NAMALWA (cell line): ENCODE data around the gene KRTAP11-1.

Experiments
- DNase-seq: peaks from one replicate; pipeline ENCODE4 v3.0.0-alpha.2; 2015; ENCODE audit warnings: low spot score

KRTAP11-1 gene, protein sequence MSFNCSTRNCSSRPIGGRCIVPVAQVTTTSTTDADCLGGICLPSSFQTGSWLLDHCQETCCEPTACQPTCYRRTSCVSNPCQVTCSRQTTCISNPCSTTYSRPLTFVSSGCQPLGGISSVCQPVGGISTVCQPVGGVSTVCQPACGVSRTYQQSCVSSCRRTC

GRCh38 chr21:30881480-30881879 lies at the start of gene KRTAP11-1:
KRTAP11-1 (minus strand) TSS chr21:30881580; CDS start chr21:30881524, 56 bp downstream.
- no peak for DNase-seq

DNA sequence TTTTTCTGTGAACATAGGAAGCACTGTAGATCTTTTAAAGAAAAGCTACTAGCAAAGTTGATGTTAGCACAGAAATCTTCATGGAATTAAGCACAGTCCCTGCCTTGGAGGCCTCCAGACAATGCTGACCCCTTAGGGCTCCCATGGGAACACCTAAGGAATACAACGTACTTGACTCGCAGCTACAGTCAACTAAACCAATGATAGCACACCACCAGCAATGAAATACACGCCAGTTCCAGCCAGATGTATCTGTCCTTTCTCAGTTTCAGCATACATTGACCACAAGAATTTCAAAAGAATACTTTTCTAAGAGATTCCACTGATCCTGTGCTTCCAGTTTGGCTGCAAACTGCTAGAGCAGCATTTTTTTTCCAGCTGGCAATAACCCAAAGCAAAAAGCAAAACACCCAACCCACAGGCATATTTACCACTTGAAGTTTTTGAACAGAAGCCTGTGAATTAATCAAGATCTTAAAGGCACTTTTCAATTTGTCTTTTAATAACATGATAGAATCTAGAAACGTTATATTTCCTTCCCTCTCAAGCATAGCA lies 42.8 kb upstream of the KRTAP11-1 start:
- DNase-seq, result no peak

- DNase-seq, result no peak
Measured at GRCh38 chr21:30921129-30921528, 39.7 kb upstream of the KRTAP11-1 start.

- DNase-seq, result no peak
Measured at GRCh38 chr21:30917557-30917956, 36.2 kb upstream of the KRTAP11-1 start.

GRCh38 chr21:30900881-30901280 lies 19.5 kb upstream of the KRTAP11-1 start:
- no peak for DNase-seq

DNA sequence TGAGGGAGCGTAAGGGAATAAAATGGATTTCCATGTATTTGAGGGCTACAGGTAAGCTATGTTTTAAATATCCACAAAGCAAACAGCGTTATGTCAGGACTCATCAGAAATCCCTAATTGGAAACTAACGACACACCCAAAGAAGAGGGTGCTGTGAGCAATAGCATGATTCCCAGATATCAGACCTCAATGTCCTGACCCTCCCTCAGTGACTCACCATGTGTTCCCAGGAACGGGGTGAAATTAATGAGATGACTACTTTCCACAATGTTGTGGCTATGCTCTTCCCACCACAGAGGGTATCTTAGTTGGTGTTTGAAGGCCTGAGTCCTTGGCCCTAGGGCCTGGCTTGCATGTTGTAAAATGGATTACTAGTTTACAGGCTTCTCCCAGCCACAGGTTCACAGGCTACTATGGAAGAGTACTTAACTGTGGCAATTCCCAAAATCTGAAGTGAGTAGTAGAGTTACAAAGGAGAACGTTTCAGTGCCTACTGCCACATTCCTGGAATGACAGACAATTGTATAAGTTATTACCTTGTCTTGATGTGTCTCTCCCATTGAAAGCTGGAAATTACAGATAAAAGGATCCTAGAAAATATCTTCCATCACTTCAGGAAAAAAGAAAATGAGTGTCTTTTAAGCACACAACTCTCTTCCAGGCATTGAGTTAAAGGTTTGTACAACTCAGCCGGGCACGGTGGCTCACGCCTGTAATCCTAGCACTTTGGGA lies 1.7 kb upstream of the KRTAP11-1 start:
- DNase-seq, result no peak

- DNase-seq, result no peak
Measured at GRCh38 chr21:30880914-30881313, 466 bp downstream of the KRTAP11-1 start.

- no peak for DNase-seq
Measured at GRCh38 chr21:30874526-30874925, 6.9 kb downstream of the KRTAP11-1 start.

DNA sequence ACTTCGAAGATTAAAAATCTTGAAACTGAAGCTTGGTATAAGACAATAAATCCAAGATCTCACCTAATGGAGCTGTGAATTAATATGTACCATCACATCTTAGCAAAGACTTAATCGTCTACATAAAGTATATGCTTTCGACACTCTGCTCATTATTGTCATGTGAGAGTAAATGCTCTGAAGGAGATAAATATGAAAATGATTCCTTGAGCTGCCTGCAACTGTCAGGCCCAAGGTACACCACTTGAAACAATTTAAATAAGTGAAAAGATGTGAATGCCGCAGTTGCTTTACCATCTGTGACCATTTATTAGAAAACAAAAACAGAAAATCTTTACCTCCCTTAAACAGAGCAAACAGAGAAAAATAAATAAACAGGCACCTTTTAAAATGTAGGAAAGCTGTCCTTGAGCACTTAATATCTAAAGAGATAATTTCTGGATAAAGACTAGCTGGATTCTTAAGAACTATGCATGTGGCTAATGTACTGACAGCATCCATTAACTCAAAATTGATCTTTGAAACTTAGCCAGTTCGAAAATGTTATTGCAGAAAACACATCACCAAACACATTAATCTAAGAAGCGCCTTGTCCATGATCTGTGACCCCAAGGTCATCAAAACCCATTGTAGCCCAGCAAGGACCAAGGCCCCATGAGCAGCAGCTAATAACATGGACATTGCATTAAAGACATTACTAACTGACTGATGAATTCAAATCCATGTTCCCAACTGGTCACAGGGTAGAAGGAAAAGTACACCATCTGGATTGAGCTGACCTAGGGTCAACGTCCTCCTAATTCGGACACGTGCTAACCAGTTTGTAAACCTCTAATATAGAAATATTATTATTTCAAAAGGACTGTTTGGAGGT lies 33.5 kb downstream of the KRTAP11-1 start:
- no peak for DNase-seq

GRCh38 chr21:30842990-30843389 lies 38.4 kb downstream of the KRTAP11-1 start:
- peak; percentile 7 for DNase-seq

DNA sequence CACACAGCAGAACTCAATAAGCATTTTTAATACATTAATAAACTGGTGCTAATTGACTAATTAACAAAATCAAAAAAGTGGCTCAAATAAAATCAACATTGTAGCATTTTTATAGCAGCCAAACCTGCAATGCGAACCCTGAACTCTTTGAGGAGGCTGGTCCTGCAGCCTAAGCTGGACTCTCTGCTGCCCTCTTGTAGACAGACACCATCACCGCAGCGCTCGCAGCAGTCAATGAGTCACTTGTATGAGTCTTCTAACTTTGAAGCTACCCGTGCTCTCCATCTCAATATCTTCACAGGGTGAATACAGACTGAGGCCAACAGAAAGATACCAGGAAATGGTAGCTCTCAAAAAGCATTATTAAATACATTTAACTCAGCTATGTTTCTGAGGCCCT lies 42.1 kb downstream of the KRTAP11-1 start:
- DNase-seq, result peak; percentile 57

GRCh38 chr21:30838536-30838935 lies 42.8 kb downstream of the KRTAP11-1 start:
- DNase-seq, result no peak

DNA sequence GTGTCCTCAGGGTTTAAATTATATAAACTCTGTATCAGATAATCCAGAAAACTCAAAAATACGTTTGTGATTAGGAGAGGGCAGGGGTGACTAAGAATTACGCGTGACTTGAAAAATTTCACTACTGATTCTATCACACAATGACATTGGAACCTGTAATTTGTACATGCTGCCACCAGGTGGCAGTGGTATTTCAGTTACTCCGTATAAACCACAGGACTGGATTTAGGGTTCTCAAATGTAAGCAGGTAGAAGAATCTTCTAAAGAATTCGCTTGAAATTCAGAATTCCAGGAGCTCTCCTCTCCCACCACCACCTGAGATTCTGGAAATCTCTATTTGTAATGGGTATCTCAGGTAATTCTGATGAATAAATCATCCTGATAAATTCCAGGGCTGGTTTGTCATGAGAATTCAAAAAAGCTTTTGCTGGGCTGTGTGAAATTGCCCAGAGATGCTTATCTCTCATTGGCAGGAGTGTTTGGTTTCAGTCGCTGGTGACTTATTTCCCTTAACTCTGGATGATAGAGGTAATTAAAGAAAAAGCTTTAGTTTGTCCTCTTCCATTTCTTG lies 50.1 kb downstream of the KRTAP11-1 start:
- peak; percentile 72 for DNase-seq
